ENCODE measurements around the gene CDH18.

The CDH18 gene

GRCh38 chr5:19987612-19988361, at the start of gene CDH18:
TSS of gene CDH18 (minus strand) at chr5:19988200. CDS start at chr5:19838986, 149,214 bp downstream.
- Histone ChIP-seq H2AFZ (ENCODE audit: low read length) (no peak within 1 kb of the TSS), H3K4me3 (ENCODE audit: low read depth, low read length, poor library complexity, severe bottlenecking) (no peak within 1 kb of the TSS), H3K4me2 (ENCODE audit: low read length) (no peak within 1 kb of the TSS), H3K9me2 (ENCODE audit: low read depth, low read length) (no peaks in the 10 kb centered on the region), H3K27ac (ENCODE audit: low read depth, low read length, poor library complexity, severe bottlenecking) (no peak within 1 kb of the TSS), H3K9me3 (ENCODE audit: low read length) (no peaks in the 10 kb centered on the region), H3F3A (ENCODE audit: insufficient read depth, low read length) (no peaks in the 10 kb centered on the region), H4K20me1 (ENCODE audit: insufficient read depth, low read length) (no peaks in the 10 kb centered on the region), H3K27me3 (ENCODE audit: insufficient read depth, low read length) (no peaks in the 10 kb centered on the region), H3K36me3 (ENCODE audit: insufficient read depth, low read length) (no peaks in the 10 kb centered on the region), H3K79me2 (ENCODE audit: insufficient read depth, low read length) (no peaks in the 10 kb centered on the region), H3K9ac (ENCODE audit: low read length) (no peak within 1 kb of the TSS), H3K4me1 (ENCODE audit: insufficient read depth, low read length, severe bottlenecking) (no peaks in the 10 kb centered on the region)
- TF ChIP-seq EZH2 (IDR thresholded peaks at IDR 0.05; ENCODE audit: borderline replicate concordance, low read length), result no peak
- TF ChIP-seq, protein P1, sequence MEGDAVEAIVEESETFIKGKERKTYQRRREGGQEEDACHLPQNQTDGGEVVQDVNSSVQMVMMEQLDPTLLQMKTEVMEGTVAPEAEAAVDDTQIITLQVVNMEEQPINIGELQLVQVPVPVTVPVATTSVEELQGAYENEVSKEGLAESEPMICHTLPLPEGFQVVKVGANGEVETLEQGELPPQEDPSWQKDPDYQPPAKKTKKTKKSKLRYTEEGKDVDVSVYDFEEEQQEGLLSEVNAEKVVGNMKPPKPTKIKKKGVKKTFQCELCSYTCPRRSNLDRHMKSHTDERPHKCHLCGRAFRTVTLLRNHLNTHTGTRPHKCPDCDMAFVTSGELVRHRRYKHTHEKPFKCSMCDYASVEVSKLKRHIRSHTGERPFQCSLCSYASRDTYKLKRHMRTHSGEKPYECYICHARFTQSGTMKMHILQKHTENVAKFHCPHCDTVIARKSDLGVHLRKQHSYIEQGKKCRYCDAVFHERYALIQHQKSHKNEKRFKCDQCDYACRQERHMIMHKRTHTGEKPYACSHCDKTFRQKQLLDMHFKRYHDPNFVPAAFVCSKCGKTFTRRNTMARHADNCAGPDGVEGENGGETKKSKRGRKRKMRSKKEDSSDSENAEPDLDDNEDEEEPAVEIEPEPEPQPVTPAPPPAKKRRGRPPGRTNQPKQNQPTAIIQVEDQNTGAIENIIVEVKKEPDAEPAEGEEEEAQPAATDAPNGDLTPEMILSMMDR (IDR thresholded peaks at IDR 0.05; ENCODE audit: low read length), result no peak

GRCh38 chr5:20034717-20035116, 46.7 kb upstream of the CDH18 start:
- Histone ChIP-seq H2AFZ (ENCODE audit: low read length) (no peak overlapping the region), H3K4me2 (ENCODE audit: low read length) (no peak overlapping the region), H3K4me3 (ENCODE audit: low read depth, low read length, poor library complexity, severe bottlenecking) (no peak overlapping the region), H3K36me3 (ENCODE audit: insufficient read depth, low read length) (no peaks in the 10 kb centered on the region), H3K9ac (ENCODE audit: low read length) (no peak overlapping the region), H4K20me1 (ENCODE audit: insufficient read depth, low read length) (no peaks in the 10 kb centered on the region), H3K79me2 (ENCODE audit: insufficient read depth, low read length) (no peaks in the 10 kb centered on the region), H3K9me2 (ENCODE audit: low read depth, low read length) (no peaks in the 10 kb centered on the region), H3F3A (ENCODE audit: insufficient read depth, low read length) (no peaks in the 10 kb centered on the region), H3K9me3 (ENCODE audit: low read length) (no peaks in the 10 kb centered on the region), H3K4me1 (ENCODE audit: insufficient read depth, low read length, severe bottlenecking) (no peaks in the 10 kb centered on the region), H3K27ac (ENCODE audit: low read depth, low read length, poor library complexity, severe bottlenecking) (no peak overlapping the region), H3K27me3 (ENCODE audit: insufficient read depth, low read length) (no peaks in the 10 kb centered on the region)
- TF ChIP-seq, protein P1 (IDR thresholded peaks at IDR 0.05; ENCODE audit: low read length), result no peak
- no peak for TF ChIP-seq EZH2 (IDR thresholded peaks at IDR 0.05; ENCODE audit: borderline replicate concordance, low read length)

- no peak overlapping the region for H3K27ac ChIP-seq (ENCODE audit: low read depth, low read length, poor library complexity, severe bottlenecking)
- H3K36me3 ChIP-seq (ENCODE audit: insufficient read depth, low read length), result no peaks in the 10 kb centered on the region
- no peaks in the 10 kb centered on the region for H3K79me2 ChIP-seq (ENCODE audit: insufficient read depth, low read length)
- H3K4me3 ChIP-seq (ENCODE audit: low read depth, low read length, poor library complexity, severe bottlenecking), result no peak overlapping the region
- H3F3A ChIP-seq (ENCODE audit: insufficient read depth, low read length), result no peaks in the 10 kb centered on the region
- no peak for TF ChIP-seq EZH2 (IDR thresholded peaks at IDR 0.05; ENCODE audit: borderline replicate concordance, low read length)
- TF ChIP-seq, protein P1 (IDR thresholded peaks at IDR 0.05; ENCODE audit: low read length), result no peak
- no peaks in the 10 kb centered on the region for H4K20me1 ChIP-seq (ENCODE audit: insufficient read depth, low read length)
- no peak overlapping the region for H2AFZ ChIP-seq (ENCODE audit: low read length)
- H3K9ac ChIP-seq (ENCODE audit: low read length), result no peak overlapping the region
- no peaks in the 10 kb centered on the region for H3K9me2 ChIP-seq (ENCODE audit: low read depth, low read length)
- no peaks in the 10 kb centered on the region for H3K27me3 ChIP-seq (ENCODE audit: insufficient read depth, low read length)
- no peaks in the 10 kb centered on the region for H3K9me3 ChIP-seq (ENCODE audit: low read length)
- no peaks in the 10 kb centered on the region for H3K4me1 ChIP-seq (ENCODE audit: insufficient read depth, low read length, severe bottlenecking)
- H3K4me2 ChIP-seq (ENCODE audit: low read length), result no peak overlapping the region
Measured at GRCh38 chr5:20033881-20034280, 45.9 kb upstream of the CDH18 start.

Measured in OCI-LY1 (cell line).